ENCODE measurements around the gene PHF21B.

Gene PHF21B

GRCh38 chr22:44972363-44973083 lies 37.3 kb downstream of the PHF21B start:
- Histone ChIP-seq H3K27me3 (ENCODE audit: insufficient read depth, low read depth, severe bottlenecking) (no peaks in the 10 kb centered on the region), H3K27ac (no peak overlapping the region), H3K36me3 (peaks cover 29% of the 10 kb centered on the region), H3K4me3 (ENCODE audit: low read depth, low read length) (no peak overlapping the region), H3K9me3 (ENCODE audit: severe bottlenecking) (no peaks in the 10 kb centered on the region)
- TF ChIP-seq CTCF (IDR thresholded peaks at IDR 0.05; ENCODE audit: low read depth, low read length) = no peak
- no peak for DNase-seq

- no peak for TF ChIP-seq CTCF (IDR thresholded peaks at IDR 0.05; ENCODE audit: low read depth, low read length)
- no peak overlapping the region for H3K27ac ChIP-seq
These were observed 38.0 kb downstream of the PHF21B start for GRCh38 chr22:44971651-44972362.

GRCh38 chr22:44970291-44970690 lies 39.5 kb downstream of the PHF21B start:
- Histone ChIP-seq H3K4me3 (ENCODE audit: low read depth, low read length) (no peak overlapping the region), H3K9me3 (ENCODE audit: severe bottlenecking) (no peaks in the 10 kb centered on the region), H3K27me3 (ENCODE audit: insufficient read depth, low read depth, severe bottlenecking) (no peaks in the 10 kb centered on the region), H3K27ac (no peak overlapping the region), H3K36me3 (peaks cover 30% of the 10 kb centered on the region)
- TF ChIP-seq CTCF (IDR thresholded peaks at IDR 0.05; ENCODE audit: low read depth, low read length) = no peak
- DNase-seq = no peak

More at GRCh38 chr22:44971651-44972362, 38.0 kb downstream of the PHF21B start:
- Histone ChIP-seq H3K36me3 (peaks cover 30% of the 10 kb centered on the region), H3K9me3 (ENCODE audit: severe bottlenecking) (no peaks in the 10 kb centered on the region), H3K27me3 (ENCODE audit: insufficient read depth, low read depth, severe bottlenecking) (no peaks in the 10 kb centered on the region), H3K4me3 (ENCODE audit: low read depth, low read length) (no peak overlapping the region)
- DNase-seq = no peak

- Histone ChIP-seq H3K36me3 (peaks cover 30% of the 10 kb centered on the region), H3K4me3 (ENCODE audit: low read depth, low read length) (no peak overlapping the region), H3K27ac (no peak overlapping the region), H3K27me3 (ENCODE audit: insufficient read depth, low read depth, severe bottlenecking) (no peaks in the 10 kb centered on the region), H3K9me3 (ENCODE audit: severe bottlenecking) (no peaks in the 10 kb centered on the region)
- no peak for DNase-seq
- no peak for TF ChIP-seq CTCF (IDR thresholded peaks at IDR 0.05; ENCODE audit: low read depth, low read length)
These were observed 40.0 kb downstream of the PHF21B start for GRCh38 chr22:44969817-44970216.

GRCh38 chr22:44968736-44969135 lies 41.1 kb downstream of the PHF21B start:
- Histone ChIP-seq H3K4me3 (ENCODE audit: low read depth, low read length) (no peak overlapping the region), H3K27ac (no peak overlapping the region), H3K27me3 (ENCODE audit: insufficient read depth, low read depth, severe bottlenecking) (no peaks in the 10 kb centered on the region), H3K9me3 (ENCODE audit: severe bottlenecking) (no peaks in the 10 kb centered on the region), H3K36me3 (peaks cover 30% of the 10 kb centered on the region)
- TF ChIP-seq CTCF (IDR thresholded peaks at IDR 0.05; ENCODE audit: low read depth, low read length) = 0 out of 2 replicates have a peak, but pooled peaks have one; percentile 26
- no peak for DNase-seq
